HL-60 (cell line): ENCODE measurements around the gene NCEH1.

Experiments
- DNase-seq, 2 experiments: peaks; one replicate each; pipeline ENCODE4 v3.0.0-alpha.2; 2010 to 2020; ENCODE audit warnings: low read depth in 1 of 2, low spot score in 1 of 2
- H3K27ac ChIP-seq: fragments of 250-450 bp; sonication (Bioruptor Pico); replicated peaks from 2 replicates; pipeline ENCODE4 v1.5.1; 2020; ENCODE audit warnings: mild to moderate bottlenecking, moderate library complexity
- H3K27me3 ChIP-seq: fragments of 250-450 bp; sonication (Bioruptor Pico); 2 replicates; pipeline ENCODE4 v1.5.1; 2021; ENCODE audit warnings: mild to moderate bottlenecking, moderate library complexity; ENCODE audit not compliant: insufficient read depth, poor library complexity, severe bottlenecking
- H3K4me3 ChIP-seq: replicated peaks from 2 replicates; pipeline ENCODE4 v1.5.1; 2011; ENCODE audit warnings: mild to moderate bottlenecking, control low read depth, low read length; ENCODE audit not compliant: insufficient read depth
- GABPA ChIP-seq: IDR thresholded peaks from 2 replicates; pipeline ENCODE4 v1.6.1; 2012; ENCODE audit warnings: low read depth
- POLR2AphosphoS5 ChIP-seq: IDR thresholded peaks from 2 replicates; pipeline ENCODE4 v1.6.1; 2012; ENCODE audit warnings: low read depth
- SPI1 ChIP-seq: IDR thresholded peaks from 2 replicates; pipeline ENCODE4 v1.6.1; 2012; ENCODE audit warnings: low read depth, mild to moderate bottlenecking, borderline replicate concordance
- TF ChIP-seq, protein P1 (sequence below): IDR thresholded peaks from one replicate; pipeline ENCODE4 v1.5.1; 2011; ENCODE audit warnings: low read length, control low read depth, inconsistent platforms; ENCODE audit not compliant: insufficient read depth
- TF ChIP-seq, protein P2 (sequence below): IDR thresholded peaks from 2 replicates; pipeline ENCODE4 v1.6.1; 2012; ENCODE audit warnings: low read depth; ENCODE audit not compliant: insufficient replicate concordance

The NCEH1 gene

DNA sequence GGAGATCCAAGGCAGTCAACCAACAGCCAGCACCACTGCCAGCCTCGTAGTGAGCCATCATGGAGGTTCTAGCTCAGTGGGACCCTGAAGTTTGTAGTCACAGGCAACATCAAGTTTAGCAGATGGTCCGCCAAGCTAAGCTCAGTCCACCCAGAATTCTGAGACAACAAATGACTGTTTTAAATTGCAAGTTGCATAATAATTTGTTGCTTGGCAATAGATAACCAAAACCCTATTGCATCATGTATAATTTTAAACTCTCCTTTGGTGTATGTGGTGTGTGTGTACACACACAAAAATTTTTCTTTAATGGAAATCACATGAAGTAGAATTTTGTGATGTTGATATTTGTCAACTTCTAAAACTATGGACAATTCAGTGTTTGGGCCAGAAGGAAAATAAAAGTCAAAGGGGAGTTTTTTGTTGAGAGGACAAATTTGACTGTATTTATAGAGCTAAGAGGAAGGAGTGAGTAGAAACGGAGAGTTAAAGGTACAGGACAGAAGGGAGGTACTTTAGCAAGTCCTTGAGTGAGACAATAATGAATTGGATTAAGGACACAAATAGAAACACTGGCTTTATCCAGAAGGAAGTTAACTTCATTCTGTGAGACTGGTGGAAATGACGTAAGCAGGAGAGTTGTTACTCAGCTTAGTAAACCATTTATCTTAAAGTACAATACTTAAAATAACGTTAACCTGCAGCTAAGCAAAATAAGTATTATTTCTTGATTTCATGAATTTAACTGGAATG is 83.6 kb downstream of the NCEH1 start:
- Histone ChIP-seq H3K4me3 (no peak overlapping the region), H3K27ac (peak overlapping the region; percentile 55), H3K27me3 (no peaks in the 10 kb centered on the region)
- TF ChIP-seq, protein P1, sequence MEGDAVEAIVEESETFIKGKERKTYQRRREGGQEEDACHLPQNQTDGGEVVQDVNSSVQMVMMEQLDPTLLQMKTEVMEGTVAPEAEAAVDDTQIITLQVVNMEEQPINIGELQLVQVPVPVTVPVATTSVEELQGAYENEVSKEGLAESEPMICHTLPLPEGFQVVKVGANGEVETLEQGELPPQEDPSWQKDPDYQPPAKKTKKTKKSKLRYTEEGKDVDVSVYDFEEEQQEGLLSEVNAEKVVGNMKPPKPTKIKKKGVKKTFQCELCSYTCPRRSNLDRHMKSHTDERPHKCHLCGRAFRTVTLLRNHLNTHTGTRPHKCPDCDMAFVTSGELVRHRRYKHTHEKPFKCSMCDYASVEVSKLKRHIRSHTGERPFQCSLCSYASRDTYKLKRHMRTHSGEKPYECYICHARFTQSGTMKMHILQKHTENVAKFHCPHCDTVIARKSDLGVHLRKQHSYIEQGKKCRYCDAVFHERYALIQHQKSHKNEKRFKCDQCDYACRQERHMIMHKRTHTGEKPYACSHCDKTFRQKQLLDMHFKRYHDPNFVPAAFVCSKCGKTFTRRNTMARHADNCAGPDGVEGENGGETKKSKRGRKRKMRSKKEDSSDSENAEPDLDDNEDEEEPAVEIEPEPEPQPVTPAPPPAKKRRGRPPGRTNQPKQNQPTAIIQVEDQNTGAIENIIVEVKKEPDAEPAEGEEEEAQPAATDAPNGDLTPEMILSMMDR: no peak
- TF ChIP-seq GABPA (no peak), SPI1 (no peak), POLR2AphosphoS5 (no peak)
- TF ChIP-seq, protein P2, sequence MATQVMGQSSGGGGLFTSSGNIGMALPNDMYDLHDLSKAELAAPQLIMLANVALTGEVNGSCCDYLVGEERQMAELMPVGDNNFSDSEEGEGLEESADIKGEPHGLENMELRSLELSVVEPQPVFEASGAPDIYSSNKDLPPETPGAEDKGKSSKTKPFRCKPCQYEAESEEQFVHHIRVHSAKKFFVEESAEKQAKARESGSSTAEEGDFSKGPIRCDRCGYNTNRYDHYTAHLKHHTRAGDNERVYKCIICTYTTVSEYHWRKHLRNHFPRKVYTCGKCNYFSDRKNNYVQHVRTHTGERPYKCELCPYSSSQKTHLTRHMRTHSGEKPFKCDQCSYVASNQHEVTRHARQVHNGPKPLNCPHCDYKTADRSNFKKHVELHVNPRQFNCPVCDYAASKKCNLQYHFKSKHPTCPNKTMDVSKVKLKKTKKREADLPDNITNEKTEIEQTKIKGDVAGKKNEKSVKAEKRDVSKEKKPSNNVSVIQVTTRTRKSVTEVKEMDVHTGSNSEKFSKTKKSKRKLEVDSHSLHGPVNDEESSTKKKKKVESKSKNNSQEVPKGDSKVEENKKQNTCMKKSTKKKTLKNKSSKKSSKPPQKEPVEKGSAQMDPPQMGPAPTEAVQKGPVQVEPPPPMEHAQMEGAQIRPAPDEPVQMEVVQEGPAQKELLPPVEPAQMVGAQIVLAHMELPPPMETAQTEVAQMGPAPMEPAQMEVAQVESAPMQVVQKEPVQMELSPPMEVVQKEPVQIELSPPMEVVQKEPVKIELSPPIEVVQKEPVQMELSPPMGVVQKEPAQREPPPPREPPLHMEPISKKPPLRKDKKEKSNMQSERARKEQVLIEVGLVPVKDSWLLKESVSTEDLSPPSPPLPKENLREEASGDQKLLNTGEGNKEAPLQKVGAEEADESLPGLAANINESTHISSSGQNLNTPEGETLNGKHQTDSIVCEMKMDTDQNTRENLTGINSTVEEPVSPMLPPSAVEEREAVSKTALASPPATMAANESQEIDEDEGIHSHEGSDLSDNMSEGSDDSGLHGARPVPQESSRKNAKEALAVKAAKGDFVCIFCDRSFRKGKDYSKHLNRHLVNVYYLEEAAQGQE: no peak
- DNase-seq: peak in 1 of 2 experiments; percentile 51

DNA sequence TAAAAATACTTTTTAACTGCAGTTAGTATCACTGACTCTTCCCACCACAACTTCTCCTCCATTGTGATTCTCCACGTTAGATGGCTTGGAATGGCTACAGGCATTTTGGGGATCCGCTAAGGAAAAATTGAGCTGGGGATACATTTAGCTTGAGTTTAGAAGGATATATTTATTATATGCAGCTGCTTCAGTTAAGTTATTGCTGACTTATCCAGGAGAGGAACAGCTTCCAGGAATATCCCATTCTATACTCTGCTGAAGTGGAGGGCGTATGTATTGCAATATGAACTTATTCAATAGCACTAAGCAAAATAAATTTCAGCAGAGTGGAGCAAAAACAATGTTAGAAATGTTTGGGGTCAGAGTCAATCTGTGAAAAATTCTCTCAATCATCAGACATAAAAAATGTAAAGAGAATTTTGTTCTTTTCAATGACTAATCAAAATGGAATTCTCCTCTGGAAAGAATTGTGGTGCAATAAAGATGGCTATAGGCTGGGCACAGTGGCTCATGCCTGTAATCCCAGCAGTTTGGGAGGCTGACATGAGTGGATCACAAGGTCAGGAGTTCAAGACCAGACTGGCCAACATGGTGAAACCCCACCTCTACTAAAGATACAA is 84.7 kb downstream of the NCEH1 start:
- no peak for DNase-seq
- H3K27me3 ChIP-seq: no peaks in the 10 kb centered on the region

DNA sequence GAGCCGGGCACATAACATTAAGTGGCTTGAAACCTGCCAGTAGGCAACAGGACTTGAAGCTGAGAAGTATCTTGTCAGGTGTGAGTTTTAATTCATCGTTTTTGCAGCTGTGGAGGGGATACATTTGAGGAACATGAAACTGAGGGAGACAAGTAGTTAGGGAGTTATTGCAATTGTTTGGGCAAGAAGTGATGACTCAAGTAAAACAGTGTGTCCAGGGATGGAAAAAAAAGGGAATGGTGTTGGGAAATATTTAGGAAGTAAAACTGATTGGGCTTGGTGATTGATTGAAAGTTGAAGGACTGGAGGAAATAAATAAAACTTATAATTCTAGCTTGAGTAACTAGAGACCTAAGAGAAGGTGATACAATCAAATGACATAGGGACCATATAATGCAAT is 85.5 kb downstream of the NCEH1 start:
- no peak for TF ChIP-seq GABPA
- TF ChIP-seq, protein P1: no peak
- TF ChIP-seq, protein P2: no peak
- no peak for TF ChIP-seq POLR2AphosphoS5
- no peak for TF ChIP-seq SPI1
- no peak overlapping the region for H3K4me3 ChIP-seq
- no peaks in the 10 kb centered on the region for H3K27me3 ChIP-seq
- no peak for DNase-seq
- H3K27ac ChIP-seq: no peak overlapping the region

More for the DNA sequence above, 84.7 kb downstream of the NCEH1 start:
- TF ChIP-seq POLR2AphosphoS5 (no peak), GABPA (no peak), SPI1 (no peak)
- TF ChIP-seq, protein P2: no peak
- TF ChIP-seq, protein P1: no peak
- H3K4me3 ChIP-seq: no peak overlapping the region
- H3K27ac ChIP-seq: no peak overlapping the region
